HuH-7 (cell line): Measurements from ENCODE around the gene RFX3.

ENCODE experiments used
- DNase-seq: peaks from one replicate; pipeline ENCODE4 v3.0.0; 2011; ENCODE audit warnings: low spot score

Gene RFX3

GRCh38 chr9:3205421-3206095, 320.2 kb downstream of the RFX3 start:
- DNase-seq, result no peak

GRCh38 chr9:3200331-3200774, 325.4 kb downstream of the RFX3 start:
- DNase-seq, result no peak

DNA sequence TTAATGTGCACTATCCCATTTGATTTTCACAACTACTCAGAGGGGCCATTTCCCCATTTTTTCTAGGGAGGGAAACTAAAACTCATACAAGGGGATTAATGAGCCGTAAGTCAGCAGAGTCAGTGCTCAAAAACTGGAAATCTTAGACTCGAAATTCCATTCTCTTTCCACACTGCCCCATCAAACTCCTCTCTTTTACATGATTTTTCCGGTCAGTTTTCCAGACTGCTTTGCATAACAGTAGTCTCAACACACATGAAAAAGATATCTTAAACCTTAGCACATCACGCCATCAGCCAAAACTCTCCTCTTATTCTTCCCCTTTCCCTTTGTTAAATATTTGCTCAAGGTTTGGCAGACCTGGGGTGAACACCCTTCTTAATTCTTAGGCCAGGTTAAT, 332.0 kb downstream of the RFX3 start:
- DNase-seq, result no peak

DNA sequence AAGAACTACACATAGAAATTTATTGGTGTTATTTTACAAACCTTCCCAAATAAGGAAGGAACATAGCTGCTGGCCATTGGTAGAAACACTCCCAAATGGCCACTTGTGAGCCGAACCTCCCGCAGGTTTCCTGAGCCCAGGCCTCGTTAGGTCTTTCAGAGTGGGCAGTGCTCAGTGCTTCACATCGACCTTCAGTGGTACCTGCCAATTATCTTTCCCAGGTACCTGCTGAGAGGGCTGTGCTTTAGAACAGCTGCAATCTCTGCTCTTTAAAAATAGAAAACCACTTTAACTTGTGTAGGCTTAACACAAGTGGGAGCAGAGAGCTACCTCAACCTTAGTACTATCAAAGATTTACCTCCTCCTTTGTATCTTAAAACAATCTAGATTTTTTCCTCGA, 334.1 kb downstream of the RFX3 start:
- no peak for DNase-seq

DNA sequence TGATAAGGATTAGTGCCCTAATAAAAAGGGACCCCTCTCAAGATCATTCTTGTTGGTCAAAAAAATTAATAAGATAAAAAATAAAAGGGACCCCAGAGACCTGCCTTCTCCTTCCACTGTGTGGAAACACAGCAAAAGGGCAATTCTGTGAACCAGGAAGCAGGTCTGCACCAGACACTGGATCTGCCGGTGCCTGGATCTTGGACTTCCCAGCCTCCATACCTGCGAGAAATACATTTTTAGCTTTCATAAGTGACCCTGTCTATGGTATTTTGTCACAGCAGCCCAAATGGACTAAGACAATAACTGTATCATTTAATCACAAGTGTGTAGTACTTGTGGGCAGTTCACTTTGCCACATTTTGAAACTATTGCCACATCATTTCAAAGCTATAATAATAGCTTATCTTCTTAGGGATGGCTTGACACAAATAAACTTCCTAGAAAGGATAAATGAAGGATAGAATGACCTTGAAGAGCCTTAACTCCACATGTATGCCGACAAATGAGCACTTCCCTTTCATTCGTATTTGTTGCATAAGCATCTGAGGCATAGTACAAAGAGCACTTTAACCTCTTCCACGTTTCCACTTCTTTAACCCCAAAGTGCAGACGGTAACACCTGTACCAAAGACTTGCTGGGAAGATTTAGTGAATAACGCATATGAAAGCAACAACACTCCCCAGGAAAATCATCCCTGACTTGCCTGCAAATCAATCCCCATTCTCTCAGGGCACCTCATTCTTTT, 336.5 kb downstream of the RFX3 start:
- DNase-seq, result no peak

DNA sequence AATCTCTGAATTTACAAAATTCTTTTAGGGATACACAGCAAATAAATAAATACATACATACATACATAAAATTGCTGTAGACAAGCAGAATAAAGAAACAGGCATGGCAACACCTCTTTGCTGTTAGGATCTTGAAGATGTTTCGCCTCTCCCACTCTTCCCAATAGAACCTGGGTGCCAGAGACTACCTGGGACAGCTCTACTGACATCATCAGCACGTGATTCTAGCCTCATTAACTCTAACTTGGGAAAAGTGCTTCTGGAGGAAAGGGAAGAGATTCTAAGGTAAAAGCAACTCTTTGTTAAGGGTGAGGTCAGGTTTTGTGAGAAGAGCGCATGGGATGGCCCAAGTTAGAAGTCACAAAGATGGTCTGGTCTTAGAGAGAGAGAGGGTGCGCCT, 339.1 kb downstream of the RFX3 start:
- DNase-seq, result no peak

DNA sequence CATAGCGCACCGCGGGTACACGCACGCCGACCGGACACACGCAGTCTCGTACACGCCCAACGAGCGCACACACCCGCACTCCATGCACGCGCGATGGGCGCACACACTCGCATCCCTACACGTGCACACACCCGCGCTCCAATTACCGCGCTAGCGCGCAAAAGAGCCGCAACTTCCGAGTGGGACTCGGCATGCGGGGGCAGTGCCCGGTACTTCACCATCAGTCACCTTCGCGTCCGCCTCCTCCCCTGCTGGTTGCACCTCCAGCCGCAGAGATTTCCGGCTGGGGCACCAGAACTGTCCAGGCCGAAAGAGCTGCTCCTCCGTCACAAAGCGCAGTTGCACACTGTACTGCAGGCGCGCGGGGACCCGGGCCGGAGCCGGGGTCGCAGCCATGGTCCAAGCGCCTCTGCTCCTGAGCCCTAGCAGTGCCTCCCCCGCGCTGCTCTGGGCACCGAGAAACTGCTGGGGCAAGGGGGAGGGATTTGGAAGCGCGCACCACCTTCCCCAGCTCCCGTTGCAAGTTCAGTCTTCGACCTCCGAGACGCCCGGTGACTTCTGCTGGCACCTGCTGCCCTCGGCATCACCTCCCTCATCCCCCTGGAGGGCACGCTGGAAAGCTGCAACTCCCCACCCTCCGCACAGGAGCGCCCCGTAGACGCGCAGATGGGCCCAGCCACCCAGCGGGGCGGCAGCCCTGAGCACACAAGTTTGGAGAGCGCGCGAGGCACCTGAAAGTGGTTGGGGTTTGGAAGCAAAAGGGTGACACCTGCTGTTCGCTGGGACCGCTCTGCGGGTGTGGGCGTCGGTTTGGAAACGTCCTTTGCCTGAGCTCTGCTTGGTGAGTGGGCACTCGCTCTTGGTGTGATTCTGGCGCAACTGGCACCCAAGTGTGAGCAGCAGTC, 344.5 kb downstream of the RFX3 start:
- DNase-seq, result peak; percentile 63

- DNase-seq, result no peak
Observed at GRCh38 chr9:3180696-3181048, 345.1 kb downstream of the RFX3 start.

DNA sequence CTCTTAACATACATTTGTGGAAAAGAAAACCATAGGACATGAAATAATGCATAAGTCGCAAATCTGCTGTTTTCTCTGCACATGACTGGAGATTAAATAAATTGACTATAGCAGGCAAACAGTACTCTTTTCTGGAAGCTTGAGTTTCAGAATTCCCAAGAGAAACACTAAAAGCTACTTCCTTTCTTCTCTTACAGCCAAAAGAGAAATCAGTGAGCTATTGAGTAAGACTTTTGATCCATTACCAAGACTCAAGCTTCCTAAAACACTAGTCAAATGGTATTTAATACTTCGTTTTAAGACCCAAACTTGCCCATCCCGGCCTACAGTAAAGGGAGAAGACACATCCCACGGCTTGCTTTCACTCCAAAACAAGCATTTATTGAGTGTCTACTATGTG, 346.1 kb downstream of the RFX3 start:
- no peak for DNase-seq

- DNase-seq, result no peak
Observed at GRCh38 chr9:3177936-3178335, 347.9 kb downstream of the RFX3 start.

- DNase-seq, result peak; percentile 40
Observed at GRCh38 chr9:3177146-3177761, 348.5 kb downstream of the RFX3 start.

- no peak for DNase-seq
Observed at GRCh38 chr9:3173374-3173773, 352.4 kb downstream of the RFX3 start.

DNA sequence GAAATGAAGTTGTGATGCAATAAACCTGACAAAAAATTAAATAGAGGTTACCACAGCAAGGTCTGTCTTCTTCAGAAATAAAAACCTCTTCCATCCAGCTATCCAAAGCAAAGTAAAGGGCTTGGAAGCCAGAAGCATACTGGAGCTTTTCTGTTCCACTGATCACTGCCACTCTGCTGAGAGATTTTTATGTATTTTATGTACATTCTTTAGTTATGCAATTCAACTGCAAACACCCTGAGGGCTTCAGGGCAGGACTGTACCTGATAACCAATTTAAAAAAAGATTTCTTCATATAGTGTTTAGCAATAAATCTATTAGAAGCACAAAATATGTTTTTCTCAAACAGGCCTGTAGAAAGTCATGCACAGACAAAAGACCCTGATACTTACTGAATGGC, 355.0 kb downstream of the RFX3 start:
- DNase-seq, result no peak
